H54 (cell line): ENCODE data around the gene ZNF544.

ENCODE experiments used
- DNase-seq: peaks from one replicate; pipeline ENCODE4 v3.0.0; 2011; ENCODE audit warnings: low spot score, mixed read lengths; ENCODE audit not compliant: insufficient read length
- FAIRE-seq: peaks from 3 replicates; lab custom pipeline; 2011; peaks lifted over from hg19 to GRCh38; lab: Jason Lieb, UNC
- POLR2A ChIP-seq: IDR thresholded peaks from 2 replicates; pipeline ENCODE4 v1.6.1; 2011; ENCODE audit warnings: low read depth, mild to moderate bottlenecking, low read length

The ZNF544 gene

DNA sequence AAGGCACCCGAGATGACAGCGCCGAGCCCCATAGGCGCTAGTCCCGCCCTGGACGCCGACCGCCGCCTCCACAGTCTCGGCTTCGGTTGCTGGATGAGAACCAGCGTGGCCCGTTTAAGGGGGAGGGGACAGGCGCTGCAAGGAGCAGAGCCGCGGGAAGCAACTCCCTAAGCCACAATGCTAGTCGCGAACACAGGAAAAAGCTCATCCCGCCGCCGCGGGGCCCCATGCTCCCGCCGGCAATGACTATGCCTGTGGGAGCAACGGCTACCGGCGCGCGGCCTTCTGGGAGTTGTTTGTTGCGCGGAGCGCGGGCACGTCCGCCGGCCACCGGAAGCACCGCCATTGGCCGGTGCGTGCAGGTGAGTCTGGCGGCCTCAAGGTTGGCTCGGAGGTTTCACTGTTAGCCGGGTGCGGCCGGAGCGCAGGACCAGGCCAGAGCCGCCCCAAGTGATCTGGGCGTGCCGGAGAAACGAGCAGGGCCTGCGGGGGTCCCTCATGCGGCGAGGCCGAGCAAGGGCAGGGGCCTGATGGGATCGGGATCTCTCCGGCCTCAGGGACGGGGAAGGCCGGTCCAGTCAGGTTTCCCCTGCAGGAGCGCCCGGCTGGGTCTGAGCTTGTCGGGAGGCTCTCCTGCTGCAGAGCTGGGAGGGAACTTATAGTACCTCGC lies at the start of gene ZNF544:
Gene ZNF544 (plus strand): TSS at position 330 of the 670 bp plus-strand sequence. CDS start 15,110 bp downstream, outside the sequence.
- peak; percentile 56; the same call in 1 of the 2 replicates for TF ChIP-seq POLR2A
- no peak for FAIRE-seq
- peak; percentile 50 for DNase-seq

DNA sequence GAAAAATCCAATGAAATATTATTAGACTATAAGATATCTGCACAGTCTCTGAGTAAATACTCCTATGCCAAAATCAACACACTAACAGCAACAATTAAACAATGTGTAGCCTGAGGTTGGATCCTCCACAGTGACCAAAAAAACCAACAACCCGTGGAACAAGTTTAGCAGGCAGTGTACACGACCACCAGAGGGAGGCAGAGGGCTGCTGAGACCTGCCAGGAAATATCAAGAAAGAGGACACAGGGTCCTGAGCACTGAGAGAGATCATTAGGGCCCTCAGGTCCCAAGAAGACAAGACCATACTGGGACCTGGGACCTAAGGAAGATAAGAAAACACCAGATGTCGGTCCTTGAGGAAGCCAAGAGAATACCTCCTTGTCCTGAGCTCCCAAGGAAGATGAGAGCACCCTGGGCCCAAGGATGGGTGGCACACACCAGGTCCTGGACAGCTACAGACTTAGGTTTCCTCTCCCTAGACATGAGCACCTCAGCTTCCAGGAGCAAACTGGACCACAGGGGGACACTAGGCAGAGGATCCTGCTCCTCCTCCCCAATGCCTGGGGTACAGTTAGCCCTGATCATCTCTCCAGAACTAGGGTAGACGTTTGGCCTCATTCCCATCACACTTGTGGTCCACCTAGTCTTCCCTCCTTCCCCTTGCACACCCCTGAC lies 46.7 kb upstream of the ZNF544 start:
- no peak for FAIRE-seq
- peak; percentile 66 for DNase-seq
- TF ChIP-seq POLR2A = no peak

DNA sequence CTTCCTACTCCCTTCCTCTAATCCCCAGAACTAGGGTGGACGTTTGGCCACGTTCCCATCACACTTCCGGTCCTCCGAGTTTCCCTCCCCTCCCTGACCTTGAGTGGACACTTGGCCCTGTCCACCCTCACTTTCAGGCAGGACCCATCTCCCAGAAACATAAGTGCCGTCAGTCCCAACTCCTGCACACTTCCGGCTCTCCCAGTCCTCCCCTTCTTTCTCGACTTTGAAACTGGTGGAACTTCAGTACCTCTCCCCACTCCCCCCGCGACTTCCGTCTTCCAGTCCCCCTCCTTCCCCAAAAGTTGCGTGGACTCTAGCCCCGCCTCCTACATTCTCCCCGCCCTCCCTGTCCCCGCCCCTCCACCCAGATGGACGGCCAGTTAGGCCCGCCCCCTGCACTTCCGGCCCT lies 46.1 kb upstream of the ZNF544 start:
- TF ChIP-seq POLR2A = no peak
- FAIRE-seq (no peak), DNase-seq (peak; percentile 68)

DNA sequence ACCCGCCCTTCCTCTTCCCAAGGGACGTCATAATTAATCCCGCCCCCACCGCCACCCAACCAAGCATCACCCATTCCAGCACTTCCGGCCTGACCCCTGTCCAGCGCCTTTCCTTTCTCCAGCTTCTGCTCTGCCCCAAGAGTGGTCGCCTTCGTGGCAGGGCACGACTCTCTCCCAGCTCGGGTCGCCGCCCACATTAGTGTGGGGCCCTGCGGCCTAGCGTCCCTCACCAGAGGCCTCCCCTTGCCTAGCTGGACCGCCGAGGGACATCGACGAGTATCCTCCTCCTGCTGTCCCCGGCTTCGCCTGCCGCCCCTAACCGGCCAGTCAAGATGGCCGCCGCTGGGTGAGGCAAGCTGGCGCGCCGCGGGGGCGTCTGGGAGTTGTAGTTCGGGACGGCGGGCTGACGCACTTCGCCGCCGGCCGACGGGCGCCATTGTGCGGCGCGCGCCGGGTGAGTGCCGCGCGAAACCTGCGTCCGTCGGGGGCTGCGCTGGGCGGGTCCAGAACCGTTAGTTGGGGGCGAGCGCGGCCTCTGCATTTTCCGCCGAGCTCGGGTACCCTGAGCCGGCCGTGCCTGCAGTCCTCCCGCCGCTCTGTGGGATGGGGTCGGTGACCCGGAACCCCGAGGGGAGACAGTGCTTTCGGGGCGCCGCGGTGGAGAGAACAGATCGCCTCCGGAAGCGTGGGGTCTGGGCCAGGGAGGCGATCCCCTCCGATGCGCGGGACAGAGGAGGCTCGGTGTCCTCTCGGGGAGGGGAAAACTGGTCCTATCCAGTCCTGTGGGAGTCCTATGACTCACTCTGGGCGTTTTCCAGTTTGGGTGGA lies 45.5 kb upstream of the ZNF544 start, which contains the start of gene ZNF274:
Gene ZNF274 (plus strand): TSS at position 73 of the 828 bp plus-strand sequence. CDS start 905 bp downstream, outside the sequence.
- no peak for FAIRE-seq
- TF ChIP-seq POLR2A = peak; percentile 70
- DNase-seq = peak; percentile 78

DNA sequence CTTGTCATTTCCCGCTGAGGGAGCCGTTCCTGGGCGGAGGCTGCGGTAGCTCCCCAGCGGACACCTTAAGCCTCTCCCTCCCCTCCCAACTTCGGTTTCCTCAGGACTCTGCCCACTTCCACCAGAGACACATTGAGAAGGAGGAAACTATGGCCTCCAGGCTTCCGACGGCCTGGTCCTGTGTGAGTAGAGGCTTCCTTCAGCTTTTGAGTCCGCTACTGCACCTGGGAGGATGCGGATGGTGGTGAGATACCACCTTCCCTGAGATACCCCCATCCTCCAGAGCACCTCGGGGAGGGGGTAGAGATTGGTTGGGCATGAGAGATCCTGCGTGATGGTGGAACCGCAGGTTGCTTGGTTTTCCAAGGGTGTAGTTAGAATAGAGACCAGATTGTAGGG lies 44.9 kb upstream of the ZNF544 start:
- no peak for FAIRE-seq
- TF ChIP-seq POLR2A = no peak
- no peak for DNase-seq

DNA sequence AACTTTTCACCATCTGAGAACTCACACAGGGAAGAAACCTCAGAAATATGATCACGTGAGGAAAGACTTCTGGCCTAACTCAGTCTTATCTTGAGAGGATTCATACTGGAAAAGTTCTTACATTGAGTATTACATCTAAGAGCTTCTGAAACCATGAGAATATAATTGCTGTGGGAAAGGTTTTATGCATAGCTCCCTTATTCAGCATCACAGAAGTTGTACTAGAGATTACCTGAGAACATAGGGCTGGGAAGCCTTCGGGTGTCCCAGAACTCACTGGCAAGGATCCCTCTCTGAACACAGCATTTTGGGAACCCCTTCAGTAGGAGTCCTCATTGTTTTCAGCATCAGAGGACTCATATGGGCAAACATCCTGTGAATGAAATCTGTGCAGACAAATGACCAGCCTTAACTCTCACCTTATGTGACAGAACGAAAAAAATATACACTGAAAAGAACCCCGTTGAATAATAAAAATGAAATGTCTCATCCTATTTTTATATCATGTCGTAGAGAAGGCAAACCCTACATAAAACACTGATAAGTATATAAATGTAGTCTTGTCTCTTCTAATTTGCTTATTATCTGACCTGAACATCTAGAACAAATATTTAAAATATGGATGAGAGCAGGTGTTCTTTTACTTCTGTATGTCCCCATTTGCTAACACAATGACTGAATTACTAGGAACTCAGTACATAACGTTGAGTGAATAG lies 31.7 kb upstream of the ZNF544 start:
- TF ChIP-seq POLR2A = no peak
- FAIRE-seq = no peak
- DNase-seq = no peak

DNA sequence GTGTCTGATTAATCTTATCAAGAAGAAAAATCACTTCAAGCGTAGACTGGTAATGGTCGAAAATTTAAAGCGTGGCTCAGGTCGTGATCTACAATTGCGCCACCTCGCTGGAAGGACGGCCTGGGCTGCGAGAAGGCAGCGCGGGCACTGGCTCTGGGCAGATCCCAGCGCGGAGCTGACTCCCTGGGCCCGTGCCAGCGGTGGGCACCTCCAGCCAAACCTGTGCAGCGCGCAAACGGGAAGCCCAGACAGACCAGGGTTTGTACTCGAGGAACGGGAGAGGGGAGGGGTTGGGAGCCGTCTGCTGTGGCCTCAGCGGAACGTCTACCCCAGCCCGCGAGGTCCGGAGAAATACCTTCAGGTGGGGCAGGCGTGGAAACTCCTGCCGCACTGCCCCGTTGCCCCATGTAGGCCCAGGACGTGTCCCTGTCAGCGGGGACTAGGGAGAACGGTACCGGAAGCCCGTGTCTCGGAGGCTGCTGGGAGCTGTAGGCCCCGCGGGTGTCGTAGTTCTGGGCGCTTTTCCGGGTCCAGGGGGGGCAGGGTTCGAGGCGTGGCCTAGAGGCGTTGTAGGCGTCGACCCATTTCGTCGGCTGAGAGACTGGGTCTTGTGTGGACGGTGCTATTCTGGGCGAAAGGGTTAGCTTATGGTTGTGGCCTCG lies 24.8 kb upstream of the ZNF544 start:
- TF ChIP-seq POLR2A = no peak
- FAIRE-seq = no peak

DNA sequence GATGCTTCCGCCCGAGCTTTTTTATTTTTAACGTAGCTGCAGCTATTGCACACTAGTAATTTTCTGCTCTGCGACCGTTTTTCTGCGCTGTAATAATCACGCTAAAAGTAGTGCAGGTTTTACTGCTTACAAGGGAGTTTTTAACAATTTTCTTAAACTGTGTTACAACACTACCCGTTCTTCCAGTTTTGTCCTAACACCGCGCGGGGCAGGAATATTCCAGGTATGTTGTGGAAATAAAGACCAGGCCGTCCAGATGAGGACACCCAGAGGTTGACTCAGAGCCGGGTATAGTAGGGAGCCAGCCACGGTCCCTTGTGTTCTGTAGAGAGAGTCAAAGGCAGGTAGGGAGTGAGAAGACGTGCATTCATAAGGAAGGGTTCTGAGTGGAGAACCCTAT lies 24.1 kb upstream of the ZNF544 start:
- no peak for DNase-seq
- no peak for FAIRE-seq
- no peak for TF ChIP-seq POLR2A

More for the DNA sequence above, 24.8 kb upstream of the ZNF544 start:
- DNase-seq = no peak

DNA sequence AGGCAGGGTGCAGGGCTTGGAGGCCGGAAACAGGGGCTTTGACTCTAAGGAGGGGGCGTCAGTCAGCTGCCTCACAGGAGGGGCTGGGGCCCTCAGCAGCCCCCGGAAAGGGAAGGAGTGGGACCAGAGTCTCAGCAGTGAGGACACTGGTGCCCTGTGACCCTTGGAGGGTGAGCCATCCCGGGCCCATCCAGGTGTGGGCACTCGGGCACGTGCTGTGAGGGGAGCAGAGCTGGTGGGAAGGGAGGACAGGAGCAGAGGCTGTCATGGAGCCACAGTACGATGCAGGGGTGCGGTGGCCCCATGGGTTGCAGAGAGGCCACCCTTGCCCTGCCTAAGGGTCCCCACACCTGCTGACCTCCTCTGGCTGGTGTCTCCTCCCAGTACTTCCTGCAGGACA lies 19.1 kb upstream of the ZNF544 start:
- no peak for TF ChIP-seq POLR2A
- DNase-seq = no peak
- FAIRE-seq = no peak

DNA sequence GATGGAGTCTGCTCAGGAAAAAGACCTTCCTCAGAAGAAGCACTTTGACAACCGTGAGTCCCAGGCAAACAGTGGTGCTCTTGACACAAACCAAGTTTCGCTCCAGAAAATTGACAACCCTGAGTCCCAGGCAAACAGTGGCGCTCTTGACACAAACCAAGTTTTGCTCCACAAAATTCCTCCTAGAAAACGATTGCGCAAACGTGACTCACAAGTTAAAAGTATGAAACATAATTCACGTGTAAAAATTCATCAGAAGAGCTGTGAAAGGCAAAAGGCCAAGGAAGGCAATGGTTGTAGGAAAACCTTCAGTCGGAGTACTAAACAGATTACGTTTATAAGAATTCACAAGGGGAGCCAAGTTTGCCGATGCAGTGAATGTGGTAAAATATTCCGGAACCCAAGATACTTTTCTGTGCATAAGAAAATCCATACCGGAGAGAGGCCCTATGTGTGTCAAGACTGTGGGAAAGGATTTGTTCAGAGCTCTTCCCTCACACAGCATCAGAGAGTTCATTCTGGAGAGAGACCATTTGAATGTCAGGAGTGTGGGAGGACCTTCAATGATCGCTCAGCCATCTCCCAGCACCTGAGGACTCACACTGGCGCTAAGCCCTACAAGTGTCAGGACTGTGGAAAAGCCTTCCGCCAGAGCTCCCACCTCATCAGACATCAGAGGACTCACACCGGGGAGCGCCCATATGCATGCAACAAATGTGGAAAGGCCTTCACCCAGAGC lies 16.2 kb upstream of the ZNF544 start:
- TF ChIP-seq POLR2A = no peak
- FAIRE-seq = no peak

DNA sequence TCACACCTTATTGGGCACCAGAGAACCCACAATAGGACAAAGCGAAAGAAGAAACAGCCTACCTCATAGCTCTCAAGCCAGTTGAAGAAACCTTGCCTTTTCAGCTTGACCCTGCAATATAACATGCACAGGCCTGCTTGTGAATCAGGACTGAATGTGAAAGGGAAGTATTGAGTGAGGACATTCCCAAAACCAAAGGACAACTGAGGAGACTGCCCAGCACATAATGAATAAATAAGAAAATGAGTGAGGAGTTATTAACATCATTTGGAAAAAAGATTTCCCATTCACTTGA lies 15.7 kb upstream of the ZNF544 start:
- FAIRE-seq (no peak), DNase-seq (no peak)
- TF ChIP-seq POLR2A = no peak

More for the DNA sequence above, 16.2 kb upstream of the ZNF544 start:
- DNase-seq = no peak

DNA sequence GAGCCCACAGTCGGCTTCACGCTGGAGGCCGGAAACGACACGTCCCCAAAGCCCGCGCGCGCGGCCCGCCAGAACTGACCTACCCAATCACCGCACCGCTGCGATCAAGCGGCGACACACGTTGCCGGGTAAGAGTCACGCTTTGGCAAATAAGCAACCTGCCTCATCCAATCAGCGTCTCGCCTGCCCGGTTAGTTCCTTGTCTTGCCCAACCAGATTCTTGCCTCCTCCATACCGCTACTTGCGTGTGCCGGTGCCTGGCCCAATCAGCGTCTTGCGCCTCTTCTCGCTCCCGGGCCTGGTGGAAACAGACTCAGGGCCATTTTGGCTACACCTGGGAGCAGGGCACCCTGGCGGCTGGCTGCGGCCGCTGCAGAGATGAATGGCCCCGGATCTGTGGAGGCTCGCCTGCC lies 11.6 kb upstream of the ZNF544 start:
- DNase-seq (no peak), FAIRE-seq (no peak)
- no peak for TF ChIP-seq POLR2A
